Right ventricle myocardium superior (tissue), 1 donor: Measurements from ENCODE around the gene PSMB7. TPM values are rescaled to one million over a fixed set of nuclear protein-coding genes. Genes with fewer than 3 reads are reported as not detected.

Experiments
- total RNA-seq: library from RNA; stranded (reverse); fragmentation: NEBNext Ultra II Directional; extraction: Animal tissue kit (Norgen Biotek cat#: 25700); gene quantifications from one replicate; pipeline ENCODE4 v1.2.1, GENCODE V29; 2021
- donor health status: DM: no; HTN: yes; CAD: no; lungs with severe emphysema.

Gene PSMB7
- total RNA-seq, 1 donor from 2014 or later, result 172 TPM

Other genes with a start within 250 kb of the PSMB7 start
- 10.3 TPM for gene NEK6, start 157.5 kb downstream of the PSMB7 start, total RNA-seq
- gene ADGRD2, start 35.0 kb upstream of the PSMB7 start, total RNA-seq, result not detected
- gene NR5A1, start 92.0 kb upstream of the PSMB7 start, total RNA-seq, result not detected